Glomerular endothelial cell (primary cell): ENCODE results near the gene SIRT3. TPM values are rescaled to one million over a fixed set of nuclear protein-coding genes. Genes with fewer than 3 reads are reported as not detected.
"Not testable (repeated sequence)": the region's sequence is repeated elsewhere in the genome, so short reads cannot be mapped to it uniquely, and the experiment has no call there.

ENCODE experiments used
- DNase-seq: peaks from one replicate; pipeline ENCODE4 v3.0.0-alpha.2; 2011; ENCODE audit warnings: low read depth, low spot score; ENCODE audit errors: extremely low read depth
- total RNA-seq: library from RNA; depleted of rRNA; stranded (reverse); fragments of >200 nt; gene quantifications from 2 replicates; pipeline ENCODE4 v1.2.3, GENCODE V29; 2015

SIRT3 gene
- total RNA-seq, 1 donor from 2014 or later, result 15.3 TPM

DNA sequence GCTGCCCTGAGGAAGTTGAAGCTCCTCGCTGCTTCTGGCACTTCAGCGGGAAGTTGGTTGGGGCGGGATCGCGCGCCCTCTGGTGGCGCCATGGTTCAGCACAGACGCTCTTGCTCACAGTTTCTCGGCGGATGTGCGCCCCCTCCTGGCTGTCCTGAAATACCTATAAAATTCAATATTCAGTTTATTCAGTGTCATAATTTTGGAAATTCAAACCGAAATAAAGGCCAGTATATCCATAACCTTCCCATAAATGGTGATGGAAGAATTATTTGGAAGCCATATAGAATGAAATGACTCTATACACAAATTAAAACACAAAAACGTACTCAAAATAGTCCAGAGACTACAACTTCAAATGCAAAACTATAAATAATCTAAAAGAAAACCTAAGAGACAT lies 55.9 kb downstream of the SIRT3 start:
- not testable (repeated sequence) for DNase-seq

Other genes starting within 250 kb of the SIRT3 start
- not detected in 2 replicates for gene SCGB1C1, start 43.3 kb downstream of the SIRT3 start, total RNA-seq
- gene BET1L, start 28.9 kb downstream of the SIRT3 start, total RNA-seq, result 24.3 and 29.1 TPM in 2 replicates
- gene RIC8A, start 28.6 kb downstream of the SIRT3 start, total RNA-seq, result 113 and 118 TPM in 2 replicates
- 176 and 182 TPM in 2 replicates for gene PSMD13, start 634 bp upstream of the SIRT3 start, total RNA-seq
- not detected in 2 replicates for gene NLRP6, start 42.1 kb upstream of the SIRT3 start, total RNA-seq
- 19.7 and 40.7 TPM in 2 replicates for gene PGGHG, start 52.8 kb upstream of the SIRT3 start, total RNA-seq
- gene IFITM5, start 63.2 kb upstream of the SIRT3 start, total RNA-seq, result not detected in 2 replicates
- gene IFITM2, start 71.5 kb upstream of the SIRT3 start, total RNA-seq, result 161 and 344 TPM in 2 replicates
- gene IFITM1, start 77.7 kb upstream of the SIRT3 start, total RNA-seq, result 9.8 and 86.5 TPM in 2 replicates
- gene IFITM3, start 84.5 kb upstream of the SIRT3 start, total RNA-seq, result 253 and 440 TPM in 2 replicates
- gene B4GALNT4, start 133.2 kb upstream of the SIRT3 start, total RNA-seq, result 4.7 and 5.3 TPM in 2 replicates
- gene PKP3, start 157.9 kb upstream of the SIRT3 start, total RNA-seq, result 0.41 and 1.9 TPM in 2 replicates
- 71.5 and 84.7 TPM in 2 replicates for gene SIGIRR, start 178.7 kb upstream of the SIRT3 start, total RNA-seq
- gene ANO9, start 205.7 kb upstream of the SIRT3 start, total RNA-seq, result 1.2 and 2.0 TPM in 2 replicates
- 59.9 and 68.8 TPM in 2 replicates for gene PTDSS2, start 213.9 kb upstream of the SIRT3 start, total RNA-seq